SHP77 (cell line): ENCODE measurements around the gene DNAJB11.
"Not testable (repeated sequence)": the region's sequence is repeated elsewhere in the genome, so short reads cannot be mapped to it uniquely, and the experiment has no call there.

ENCODE experiments used
- DNase-seq, 2 experiments: peaks; one replicate each; lab custom pipeline; 2025; lab: John Stamatoyannopoulos, UW

The DNAJB11 gene

DNA sequence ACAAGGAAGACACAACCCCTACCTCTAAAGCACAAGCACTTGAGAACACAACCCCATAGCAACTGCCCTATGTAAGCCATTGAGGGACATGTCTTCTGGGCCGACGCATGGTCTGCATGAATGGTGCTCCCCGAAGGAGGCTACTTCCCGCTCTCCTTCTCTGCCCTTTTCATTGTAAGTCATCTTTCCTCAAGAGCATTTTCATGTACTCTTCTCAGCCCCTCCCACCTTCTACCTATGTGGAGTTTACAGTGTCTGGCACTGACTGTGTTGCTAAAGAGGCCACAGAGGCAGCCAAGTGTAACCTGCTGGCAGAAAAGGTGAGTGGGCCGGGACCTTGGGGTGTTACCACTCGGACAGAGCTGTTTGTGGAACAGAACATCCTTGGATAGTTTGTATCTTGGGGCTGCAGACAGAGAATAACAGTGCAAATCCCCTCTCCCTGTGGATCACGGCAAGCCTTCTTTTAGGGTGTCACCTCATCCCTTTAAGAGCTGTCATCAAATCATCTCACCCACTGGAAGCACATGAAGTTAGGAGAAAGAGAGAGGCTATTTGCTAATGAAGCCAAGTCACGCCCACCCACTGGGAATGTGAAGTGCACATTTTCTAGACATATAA is 47.9 kb downstream of the DNAJB11 start:
- no peak for DNase-seq

DNA sequence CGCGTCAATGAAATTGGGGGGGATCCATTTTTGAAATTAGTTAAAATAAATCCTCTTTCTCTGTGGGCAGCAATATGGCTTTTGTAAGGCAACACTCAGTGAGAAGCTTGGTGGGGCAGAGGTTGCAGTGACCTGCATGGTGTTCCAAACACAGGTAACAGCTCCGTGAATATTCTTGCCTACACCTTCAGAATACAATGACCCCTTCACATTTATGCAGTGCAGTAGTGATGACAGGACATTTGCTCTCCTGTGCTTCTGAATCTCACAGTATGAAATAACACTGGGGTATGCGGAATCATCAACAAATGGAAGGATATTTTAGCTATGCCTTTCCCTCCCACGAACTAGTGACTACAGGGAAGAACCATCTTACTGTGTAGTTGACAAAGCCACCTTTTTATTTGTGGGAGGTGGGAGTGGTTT is 49.3 kb downstream of the DNAJB11 start:
- DNase-seq: no peak

GRCh38 chr3:186620213-186621092 is 49.9 kb downstream of the DNAJB11 start:
- DNase-seq: no peak

GRCh38 chr3:186621894-186622650 is 51.6 kb downstream of the DNAJB11 start:
- no peak for DNase-seq

DNA sequence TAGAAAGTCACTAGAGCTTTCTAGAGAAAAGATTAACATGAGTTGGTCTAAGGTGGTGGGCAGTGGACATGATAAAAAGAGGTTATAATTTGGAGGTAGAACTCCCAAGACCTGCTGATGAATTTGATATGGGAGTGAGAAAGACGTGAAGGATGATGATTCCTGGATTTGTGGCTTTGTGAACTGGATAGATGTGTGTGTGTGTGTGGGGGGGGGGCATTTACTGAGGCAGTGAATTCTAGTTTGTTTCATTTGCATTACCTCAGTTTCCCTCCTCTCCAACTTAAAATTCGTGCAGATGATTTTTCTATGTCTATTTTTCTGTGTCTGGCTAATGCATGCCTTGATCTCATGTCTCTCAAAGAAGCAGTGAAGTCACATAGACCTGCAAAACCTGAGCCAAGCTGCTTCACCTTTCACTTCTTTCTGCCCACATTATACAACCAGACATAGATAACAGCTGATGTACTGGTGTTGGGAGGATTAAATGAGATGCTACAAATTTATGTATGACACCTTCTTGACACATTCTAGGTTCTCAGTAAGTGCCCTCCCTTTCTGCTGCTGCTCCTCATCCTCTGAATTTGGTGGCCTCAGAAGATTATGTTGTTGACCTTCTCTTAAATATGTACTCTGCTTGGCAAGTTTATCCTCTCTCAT is 52.3 kb downstream of the DNAJB11 start:
- DNase-seq: no peak

DNA sequence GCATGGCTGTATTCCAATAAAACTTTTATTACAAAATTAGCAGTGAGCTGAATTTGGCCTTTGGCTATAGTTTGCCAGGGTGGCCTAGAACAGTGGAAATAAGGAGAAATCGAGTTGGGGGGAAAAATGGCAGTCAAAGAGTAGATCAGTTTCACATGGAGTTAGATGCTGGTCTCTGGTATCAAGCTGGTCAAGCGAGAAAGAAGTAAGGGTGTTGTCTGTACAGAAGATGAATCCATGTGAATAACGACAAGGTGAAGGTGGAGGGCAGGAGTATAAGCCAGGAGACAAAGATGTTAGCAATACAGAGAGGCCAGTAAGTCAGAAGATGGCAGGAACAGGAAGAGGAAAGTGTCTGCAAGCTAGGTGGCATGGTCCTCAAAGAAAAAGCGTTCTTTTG is 54.1 kb downstream of the DNAJB11 start:
- DNase-seq: no peak

DNA sequence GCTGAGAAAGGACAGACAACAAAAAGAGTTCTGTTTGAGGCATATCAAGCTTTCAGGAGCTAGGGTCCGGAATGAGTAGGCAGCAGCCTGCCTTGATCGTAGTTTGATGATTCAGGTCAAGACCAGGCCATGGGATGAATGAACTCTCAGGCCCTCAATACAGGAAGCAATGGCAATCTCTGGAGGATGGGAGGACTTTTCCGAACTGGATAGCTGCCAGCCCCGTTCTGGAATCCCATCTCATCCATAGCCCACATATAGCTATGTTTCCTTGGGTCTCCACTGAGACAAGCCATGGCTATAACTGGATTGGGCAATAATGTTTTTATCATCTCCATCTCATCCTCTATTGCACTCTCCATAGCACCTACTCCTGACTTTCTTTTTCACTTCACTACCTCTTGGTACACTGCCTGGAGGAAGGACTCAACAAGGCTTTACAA is 55.1 kb downstream of the DNAJB11 start:
- DNase-seq: no peak

DNA sequence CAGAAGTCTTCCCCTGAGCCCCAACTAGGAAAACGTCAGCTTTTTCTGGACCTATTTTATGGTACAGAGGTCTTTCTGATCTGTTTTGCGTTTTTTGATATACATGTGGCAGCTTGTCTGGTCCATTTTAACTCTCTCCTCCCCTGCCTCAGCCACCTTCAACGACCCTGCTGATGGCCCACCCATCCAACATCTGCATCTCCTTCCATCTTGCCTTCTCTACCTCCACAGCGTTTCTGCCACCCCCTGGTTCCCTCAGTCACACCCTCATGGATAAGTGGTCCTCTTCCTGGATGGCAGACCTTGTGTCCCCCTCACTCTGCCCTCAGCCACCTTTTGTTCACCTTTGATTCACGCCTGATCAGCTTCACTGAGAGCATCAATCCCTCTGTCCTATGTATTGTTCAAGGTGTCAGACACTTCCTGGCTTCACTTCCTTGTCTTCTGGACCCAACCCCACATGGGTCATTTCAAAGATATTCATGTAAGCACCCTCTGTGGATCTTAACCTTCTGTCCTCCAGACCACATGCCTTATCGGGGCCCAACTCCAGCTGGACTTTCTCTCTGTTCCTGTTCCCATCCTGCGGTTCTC is 55.8 kb downstream of the DNAJB11 start:
- no peak for DNase-seq

DNA sequence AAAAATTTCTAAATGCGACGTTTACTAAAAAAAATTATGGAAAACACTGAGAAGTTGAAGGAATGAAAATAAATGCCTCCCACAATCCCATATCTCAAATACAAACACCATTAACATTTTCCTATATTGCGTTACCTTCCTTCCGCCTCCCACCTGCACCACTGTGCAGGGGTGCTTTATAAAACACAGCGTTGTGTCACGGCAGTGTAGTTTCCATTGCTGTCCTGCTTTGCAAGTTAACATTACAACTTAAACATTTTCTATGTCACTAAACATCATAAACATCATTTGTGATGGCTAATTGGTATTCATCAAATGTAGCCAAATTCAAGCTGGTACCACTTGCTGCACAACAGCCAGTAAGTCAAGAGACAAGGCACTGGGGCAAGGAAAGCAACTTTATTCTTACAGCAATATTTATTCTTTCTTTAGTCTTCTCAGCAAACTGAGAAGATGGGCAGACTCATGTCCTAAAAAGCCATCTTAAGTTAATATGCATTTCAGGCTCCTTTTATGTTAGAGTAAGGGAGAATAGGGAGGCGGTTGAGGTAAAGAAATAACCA is 57.4 kb downstream of the DNAJB11 start:
- DNase-seq: no peak

GRCh38 chr3:186628756-186629155 is 58.2 kb downstream of the DNAJB11 start:
- DNase-seq: no peak

DNA sequence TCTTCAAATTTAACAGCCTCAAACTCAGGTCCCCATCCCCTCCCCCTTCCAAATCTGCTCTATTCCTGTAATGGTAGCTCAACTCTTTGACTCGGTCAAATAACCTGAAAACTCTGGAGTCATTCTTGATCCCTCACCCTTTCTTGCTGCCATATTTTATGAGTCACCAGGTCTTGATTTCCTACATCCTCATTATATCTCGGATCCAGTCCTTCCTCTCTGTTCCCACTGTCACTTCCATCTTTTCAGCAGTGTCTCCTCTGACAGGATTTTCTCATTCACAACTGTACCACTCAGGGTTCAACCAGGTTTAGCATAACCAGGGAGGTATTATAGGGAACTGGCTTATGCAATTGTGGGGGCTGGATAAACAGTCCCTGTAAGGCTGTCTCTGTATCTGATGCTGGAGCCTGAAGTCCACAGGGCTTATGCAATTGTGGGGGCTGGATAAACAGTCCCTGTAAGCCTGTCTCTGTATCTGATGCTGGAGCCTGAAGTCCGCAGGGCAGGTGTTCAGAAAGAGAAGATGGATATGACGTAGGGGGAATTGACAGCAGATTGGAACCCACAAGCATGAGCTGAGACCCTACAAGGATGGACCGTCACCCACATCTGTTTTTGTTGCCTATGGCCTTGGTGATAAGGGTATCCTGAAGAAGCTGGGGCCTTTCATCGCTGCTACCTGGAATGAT is 60.6 kb downstream of the DNAJB11 start:
- no peak for DNase-seq

- DNase-seq: no peak
Measured at GRCh38 chr3:186633481-186633880, 63.0 kb downstream of the DNAJB11 start.

GRCh38 chr3:186634207-186634606 is 63.7 kb downstream of the DNAJB11 start:
- DNase-seq: not testable (repeated sequence)
